ENCODE results near the gene STK38.

The STK38 gene

GRCh38 chr6:36519352-36519751 lies 27.9 kb downstream of the STK38 start:
- H3K79me2 ChIP-seq: no peaks in the 10 kb centered on the region
- no peak for TF ChIP-seq CTCF (IDR thresholded peaks at IDR 0.05)
- H3K27ac ChIP-seq: no peak overlapping the region
- no peaks in the 10 kb centered on the region for H3K9me3 ChIP-seq (ENCODE audit: control insufficient read depth, low read length)
- H3K4me2 ChIP-seq (ENCODE audit: low read length): no peak overlapping the region
- no peaks in the 10 kb centered on the region for H3K36me3 ChIP-seq (ENCODE audit: control insufficient read depth, insufficient read depth, low read length)
- H3K9ac ChIP-seq: no peak overlapping the region
- H3K4me3 ChIP-seq (ENCODE audit: low read depth, low read length): no peak overlapping the region
- H3K4me1 ChIP-seq: no peaks in the 10 kb centered on the region
- no peak overlapping the region for H2AFZ ChIP-seq
- no peaks in the 10 kb centered on the region for H3K27me3 ChIP-seq (ENCODE audit: control insufficient read depth, insufficient read depth, low read length)

DNA sequence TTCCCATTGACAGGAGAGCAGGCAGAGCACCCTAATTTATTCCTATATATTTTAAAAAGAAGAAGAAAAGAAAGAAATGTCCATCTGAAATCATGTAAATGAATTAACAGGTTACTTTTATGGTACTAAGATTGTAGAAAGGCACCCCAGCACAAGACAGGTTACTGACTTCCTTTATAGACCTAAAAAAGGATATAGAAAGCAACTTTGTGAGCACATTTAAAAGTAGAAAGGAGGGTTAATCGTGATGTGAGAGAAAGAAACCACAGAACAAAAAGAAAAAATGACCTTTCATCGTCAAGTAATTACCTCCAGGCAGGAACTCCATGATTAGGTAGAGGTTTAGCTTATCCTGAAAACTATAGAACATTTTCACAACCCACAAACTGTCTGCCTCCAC lies 29.9 kb downstream of the STK38 start:
- Histone ChIP-seq H3K36me3 (ENCODE audit: control insufficient read depth, insufficient read depth, low read length) (no peaks in the 10 kb centered on the region), H3K27me3 (ENCODE audit: control insufficient read depth, insufficient read depth, low read length) (no peaks in the 10 kb centered on the region), H2AFZ (no peak overlapping the region), H3K4me3 (ENCODE audit: low read depth, low read length) (no peak overlapping the region), H3K27ac (no peak overlapping the region), H3K4me2 (ENCODE audit: low read length) (no peak overlapping the region), H3K4me1 (no peaks in the 10 kb centered on the region), H3K9ac (no peak overlapping the region), H3K9me3 (ENCODE audit: control insufficient read depth, low read length) (no peaks in the 10 kb centered on the region), H3K79me2 (no peaks in the 10 kb centered on the region)
- no peak for TF ChIP-seq CTCF (IDR thresholded peaks at IDR 0.05)

GRCh38 chr6:36516988-36517387 lies 30.3 kb downstream of the STK38 start:
- Histone ChIP-seq H3K9ac (no peak overlapping the region), H3K4me1 (no peaks in the 10 kb centered on the region), H3K36me3 (ENCODE audit: control insufficient read depth, insufficient read depth, low read length) (no peaks in the 10 kb centered on the region)

GRCh38 chr6:36516559-36516958 lies 30.7 kb downstream of the STK38 start:
- Histone ChIP-seq H3K4me2 (ENCODE audit: low read length) (no peak overlapping the region), H3K4me1 (no peaks in the 10 kb centered on the region), H3K79me2 (no peaks in the 10 kb centered on the region), H3K27me3 (ENCODE audit: control insufficient read depth, insufficient read depth, low read length) (no peaks in the 10 kb centered on the region), H3K4me3 (ENCODE audit: low read depth, low read length) (no peak overlapping the region), H3K9ac (no peak overlapping the region), H3K36me3 (ENCODE audit: control insufficient read depth, insufficient read depth, low read length) (no peaks in the 10 kb centered on the region), H3K9me3 (ENCODE audit: control insufficient read depth, low read length) (no peaks in the 10 kb centered on the region), H3K27ac (no peak overlapping the region), H2AFZ (no peak overlapping the region)
- no peak for TF ChIP-seq CTCF (IDR thresholded peaks at IDR 0.05)

More at GRCh38 chr6:36516988-36517387, 30.3 kb downstream of the STK38 start:
- Histone ChIP-seq H3K79me2 (no peaks in the 10 kb centered on the region), H3K4me3 (ENCODE audit: low read depth, low read length) (no peak overlapping the region), H3K27me3 (ENCODE audit: control insufficient read depth, insufficient read depth, low read length) (no peaks in the 10 kb centered on the region), H3K27ac (no peak overlapping the region), H3K4me2 (ENCODE audit: low read length) (no peak overlapping the region), H2AFZ (no peak overlapping the region), H3K9me3 (ENCODE audit: control insufficient read depth, low read length) (no peaks in the 10 kb centered on the region)
- TF ChIP-seq CTCF (IDR thresholded peaks at IDR 0.05): no peak

- no peak overlapping the region for H3K9ac ChIP-seq
- no peaks in the 10 kb centered on the region for H3K4me1 ChIP-seq
- H3K36me3 ChIP-seq (ENCODE audit: control insufficient read depth, insufficient read depth, low read length): no peaks in the 10 kb centered on the region
- no peak overlapping the region for H3K4me3 ChIP-seq (ENCODE audit: low read depth, low read length)
- H3K79me2 ChIP-seq: no peaks in the 10 kb centered on the region
- no peak overlapping the region for H3K4me2 ChIP-seq (ENCODE audit: low read length)
- no peak overlapping the region for H3K27ac ChIP-seq
- H3K27me3 ChIP-seq (ENCODE audit: control insufficient read depth, insufficient read depth, low read length): no peaks in the 10 kb centered on the region
- no peak overlapping the region for H2AFZ ChIP-seq
- no peak for TF ChIP-seq CTCF (IDR thresholded peaks at IDR 0.05)
- H3K9me3 ChIP-seq (ENCODE audit: control insufficient read depth, low read length): no peaks in the 10 kb centered on the region
These were observed 31.4 kb downstream of the STK38 start for GRCh38 chr6:36515844-36516243.

Measured in parathyroid adenoma (tissue), 2 donors.